ENCODE data around the gene GSAP. TPM values are rescaled to one million over a fixed set of nuclear protein-coding genes. Genes with fewer than 3 reads are reported as not detected.
A peak's percentile ranks its signal among the peaks of the same experiment; 100 is the strongest.

The GSAP gene
- total and polyA plus RNA-seq, 2 donors (not counting 1 experiment from before 2014, with no cell fraction given) = 4.4 to 21.5 TPM

DNA sequence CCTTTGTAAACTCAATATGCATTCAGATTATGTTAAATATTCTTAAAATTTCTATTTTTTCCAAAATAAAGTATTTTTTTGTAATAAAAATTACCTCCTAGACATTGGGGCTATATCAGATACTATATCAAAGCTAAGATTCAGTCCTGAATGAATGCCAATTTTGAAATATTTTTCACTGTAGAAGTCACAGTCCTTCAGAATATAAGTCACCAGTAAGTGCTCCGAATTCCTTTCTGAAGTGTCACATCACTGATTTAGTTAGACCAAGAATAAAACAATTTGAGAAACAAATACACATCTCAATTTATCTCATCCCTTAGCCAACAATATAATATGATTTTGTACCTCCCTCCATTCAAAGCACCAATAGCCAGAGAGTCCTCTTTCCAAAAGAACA lies 33.9 kb upstream of the GSAP start:
- DNase-seq (ENCODE audit: low read depth in 2 of 2) = peak in 1 of 2 donors; percentile 51
- TF ChIP-seq EZH2 (IDR thresholded peaks at IDR 0.05; ENCODE audit: low read length, missing control alignments) (no peak), CTCF (conservative IDR thresholded peaks at IDR 0.05 in 1 of 2, IDR thresholded peaks at IDR 0.05 in 1 of 2; ENCODE audit: low read depth in 1 of 2, low read length in 2 of 2) (no peak)
- no peak overlapping the region for H3K4me2 ChIP-seq (ENCODE audit: extremely low read depth, insufficient read depth, low read length)

DNA sequence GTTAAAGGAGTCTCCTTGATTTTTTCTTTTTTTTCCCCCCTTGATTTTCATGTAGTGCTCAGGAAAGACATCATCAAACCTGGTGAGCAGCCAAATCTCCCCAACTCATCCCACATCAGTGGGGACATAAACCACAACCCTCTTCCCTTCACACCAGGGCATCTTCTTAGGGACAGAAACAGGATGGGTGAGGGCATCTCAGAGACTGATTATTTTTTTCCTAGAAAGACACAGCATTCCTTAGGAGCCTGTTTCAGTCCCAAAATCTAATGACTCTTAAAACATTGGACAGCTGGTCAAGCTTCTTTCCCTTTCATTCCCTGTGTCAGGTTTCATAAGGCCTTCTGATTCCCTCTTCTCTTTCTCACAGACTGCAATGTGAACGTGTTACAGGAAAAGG lies 31.5 kb upstream of the GSAP start:
- no peaks in the 10 kb centered on the region for H3K36me3 ChIP-seq (ENCODE audit: control insufficient read depth, insufficient read depth, low read length)
- H3K79me2 ChIP-seq (ENCODE audit: control insufficient read depth, insufficient read depth, low read length) = no peaks in the 10 kb centered on the region
- H4K20me1 ChIP-seq (ENCODE audit: control insufficient read depth, extremely low read depth, insufficient read depth, low read length) = no peaks in the 10 kb centered on the region
- H3K4me3 ChIP-seq (replicated peaks in 1 of 4; ENCODE audit: control extremely low read depth in 1 of 4, insufficient read depth in 1 of 4, low read depth in 3 of 4, low read length in 4 of 4) = no peak overlapping the region
- no peak for TF ChIP-seq CTCF (conservative IDR thresholded peaks at IDR 0.05 in 1 of 2, IDR thresholded peaks at IDR 0.05 in 1 of 2; ENCODE audit: low read depth in 1 of 2, low read length in 2 of 2)
- TF ChIP-seq EZH2 (IDR thresholded peaks at IDR 0.05; ENCODE audit: low read length, missing control alignments) = no peak
- no peaks in the 10 kb centered on the region for H3K27me3 ChIP-seq (ENCODE audit: control insufficient read depth, insufficient read depth, low read length)
- H3K27ac ChIP-seq (ENCODE audit: insufficient read depth, low read length) = no peak overlapping the region
- no peak overlapping the region for H2AFZ ChIP-seq (ENCODE audit: low read length)
- no peaks in the 10 kb centered on the region for H3K9me3 ChIP-seq (ENCODE audit: control insufficient read depth, insufficient read depth, low read depth, low read length)
- H3K4me1 ChIP-seq (ENCODE audit: control insufficient read depth, extremely low read depth, insufficient read depth, low read length) = peaks cover 10% of the 10 kb centered on the region
- H3K9ac ChIP-seq (ENCODE audit: insufficient read depth, low read length) = no peak overlapping the region
- no peak for DNase-seq (ENCODE audit: low read depth in 2 of 2)
- no peak overlapping the region for H3K4me2 ChIP-seq (ENCODE audit: extremely low read depth, insufficient read depth, low read length)

More for the DNA sequence above, 33.9 kb upstream of the GSAP start:
- Histone ChIP-seq H3K27ac (ENCODE audit: insufficient read depth, low read length) (no peak overlapping the region), H2AFZ (ENCODE audit: low read length) (no peak overlapping the region), H3K9me3 (ENCODE audit: control insufficient read depth, insufficient read depth, low read depth, low read length) (no peaks in the 10 kb centered on the region), H3K79me2 (ENCODE audit: control insufficient read depth, insufficient read depth, low read length) (no peaks in the 10 kb centered on the region), H3K4me3 (replicated peaks in 1 of 4; ENCODE audit: control extremely low read depth in 1 of 4, insufficient read depth in 1 of 4, low read depth in 3 of 4, low read length in 4 of 4) (no peak overlapping the region), H3K9ac (ENCODE audit: insufficient read depth, low read length) (no peak overlapping the region), H4K20me1 (ENCODE audit: control insufficient read depth, extremely low read depth, insufficient read depth, low read length) (no peaks in the 10 kb centered on the region), H3K27me3 (ENCODE audit: control insufficient read depth, insufficient read depth, low read length) (no peaks in the 10 kb centered on the region), H3K36me3 (ENCODE audit: control insufficient read depth, insufficient read depth, low read length) (no peaks in the 10 kb centered on the region), H3K4me1 (ENCODE audit: control insufficient read depth, extremely low read depth, insufficient read depth, low read length) (peaks cover 8% of the 10 kb centered on the region)

DNA sequence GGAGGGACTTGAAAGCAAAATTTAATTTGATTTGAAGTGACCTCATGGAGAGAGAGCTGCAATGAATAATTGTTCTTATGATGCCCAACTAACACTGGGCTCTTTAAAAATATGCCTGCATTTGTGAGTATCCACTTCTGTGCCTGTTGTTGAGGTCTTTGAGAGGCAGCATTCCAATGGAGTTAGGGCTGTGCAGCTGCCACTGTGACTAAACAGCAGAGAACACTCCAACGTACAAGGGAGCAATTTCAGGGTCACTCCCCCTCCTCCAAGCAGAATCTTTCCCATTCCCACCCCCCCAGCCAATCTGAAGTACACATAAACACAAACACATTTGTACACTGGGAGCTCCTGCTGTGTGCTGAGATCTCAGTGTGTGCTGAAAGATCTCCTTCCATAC lies 28.0 kb upstream of the GSAP start:
- Histone ChIP-seq H3K4me2 (ENCODE audit: extremely low read depth, insufficient read depth, low read length) (peak overlapping the region; percentile 13), H3K4me1 (ENCODE audit: control insufficient read depth, extremely low read depth, insufficient read depth, low read length) (peaks cover 7% of the 10 kb centered on the region), H3K9me3 (ENCODE audit: control insufficient read depth, insufficient read depth, low read depth, low read length) (no peaks in the 10 kb centered on the region), H2AFZ (ENCODE audit: low read length) (peak overlapping the region; percentile 64), H3K27me3 (ENCODE audit: control insufficient read depth, insufficient read depth, low read length) (no peaks in the 10 kb centered on the region), H3K9ac (ENCODE audit: insufficient read depth, low read length) (no peak overlapping the region), H3K36me3 (ENCODE audit: control insufficient read depth, insufficient read depth, low read length) (no peaks in the 10 kb centered on the region), H3K79me2 (ENCODE audit: control insufficient read depth, insufficient read depth, low read length) (no peaks in the 10 kb centered on the region), H3K4me3 (replicated peaks in 1 of 4; ENCODE audit: control extremely low read depth in 1 of 4, insufficient read depth in 1 of 4, low read depth in 3 of 4, low read length in 4 of 4) (no peak overlapping the region), H3K27ac (ENCODE audit: insufficient read depth, low read length) (no peak overlapping the region), H4K20me1 (ENCODE audit: control insufficient read depth, extremely low read depth, insufficient read depth, low read length) (no peaks in the 10 kb centered on the region)
- peak; percentile 50 to 70 for DNase-seq (ENCODE audit: low read depth in 2 of 2)
- TF ChIP-seq CTCF (conservative IDR thresholded peaks at IDR 0.05 in 1 of 2, IDR thresholded peaks at IDR 0.05 in 1 of 2; ENCODE audit: low read depth in 1 of 2, low read length in 2 of 2) (no peak), EZH2 (IDR thresholded peaks at IDR 0.05; ENCODE audit: low read length, missing control alignments) (no peak)

All from fibroblast of lung (primary cell).